ENCODE data around the gene FHOD1. TPM values are rescaled to one million over a fixed set of nuclear protein-coding genes. Genes with fewer than 3 reads are reported as not detected.

Gene FHOD1
- total and polyA plus RNA-seq, 2 of the 13 experiments (the other 11 are each of a cell fraction or from before 2014, with no cell fraction given), result 20.0 to 20.8 TPM

GRCh38 chr16:67184995-67185650 lies 62.2 kb downstream of the FHOD1 start (continued):
- no peak for TF ChIP-seq AFF4 (CRISPR knock-in tag; IDR thresholded peaks at IDR 0.05)
- TF ChIP-seq ZNF570 (CRISPR knock-in tag; IDR thresholded peaks at IDR 0.05; ENCODE audit: borderline replicate concordance), result no peak
- TF ChIP-seq MAFF (IDR thresholded peaks at IDR 0.05; ENCODE audit: low read depth, low read length), result 0 out of 2 replicates have a peak, but pooled peaks have one; percentile 6
- TF ChIP-seq CENPX (CRISPR knock-in tag; IDR thresholded peaks at IDR 0.05), result no peak
- TF ChIP-seq ZNF235 (CRISPR knock-in tag; IDR thresholded peaks at IDR 0.05; ENCODE audit: borderline replicate concordance), result peak; percentile 97
- TF ChIP-seq HIC2 (CRISPR knock-in tag; IDR thresholded peaks at IDR 0.05; ENCODE audit: low read depth), result peak; percentile 70; the same call in 1 of the 2 replicates
- TF ChIP-seq ONECUT2 (CRISPR knock-in tag; IDR thresholded peaks at IDR 0.05), result peak; percentile 64; the same call in 1 of the 2 replicates
- TF ChIP-seq TEAD2 (CRISPR knock-in tag; IDR thresholded peaks at IDR 0.05), result 0 out of 2 replicates have a peak, but pooled peaks have one; percentile 18
- peak; percentile 92 for TF ChIP-seq MEIS2 (CRISPR knock-in tag; IDR thresholded peaks at IDR 0.05)
- peak; percentile 71 for TF ChIP-seq GABPB1 (CRISPR knock-in tag; IDR thresholded peaks at IDR 0.05)
- TF ChIP-seq, protein P1, sequence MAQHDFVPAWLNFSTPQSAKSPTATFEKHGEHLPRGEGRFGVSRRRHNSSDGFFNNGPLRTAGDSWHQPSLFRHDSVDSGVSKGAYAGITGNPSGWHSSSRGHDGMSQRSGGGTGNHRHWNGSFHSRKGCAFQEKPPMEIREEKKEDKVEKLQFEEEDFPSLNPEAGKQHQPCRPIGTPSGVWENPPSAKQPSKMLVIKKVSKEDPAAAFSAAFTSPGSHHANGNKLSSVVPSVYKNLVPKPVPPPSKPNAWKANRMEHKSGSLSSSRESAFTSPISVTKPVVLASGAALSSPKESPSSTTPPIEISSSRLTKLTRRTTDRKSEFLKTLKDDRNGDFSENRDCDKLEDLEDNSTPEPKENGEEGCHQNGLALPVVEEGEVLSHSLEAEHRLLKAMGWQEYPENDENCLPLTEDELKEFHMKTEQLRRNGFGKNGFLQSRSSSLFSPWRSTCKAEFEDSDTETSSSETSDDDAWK (CRISPR knock-in tag; IDR thresholded peaks at IDR 0.05), result no peak
- peak; percentile 95 for TF ChIP-seq ZNF589 (CRISPR knock-in tag; conservative IDR thresholded peaks at IDR 0.05)
- TF ChIP-seq HNF4G (IDR thresholded peaks at IDR 0.05; ENCODE audit: borderline replicate concordance, low read depth, low read length), result no peak
- 0 out of 2 replicates have a peak, but pooled peaks have one; percentile 29 for TF ChIP-seq HNF4G (CRISPR knock-in tag; IDR thresholded peaks at IDR 0.05; ENCODE audit: borderline replicate concordance, low read depth)
- no peak for TF ChIP-seq PLRG1 (conservative IDR thresholded peaks at IDR 0.05)
- no peak for TF ChIP-seq KDM6A (CRISPR knock-in tag; IDR thresholded peaks at IDR 0.05; ENCODE audit: low read depth)
- TF ChIP-seq ZNF768 (CRISPR knock-in tag; IDR thresholded peaks at IDR 0.05), result peak; percentile 90
